Activated CD4-positive, alpha-beta T cell treated with anti-CD3 and anti-CD28 coated beads for 48 hours (primary cell): ENCODE data around the gene RTN1.

Experiments
- DNase-seq: peaks from one replicate; pipeline ENCODE4 v3.0.0-alpha.2; 2020

The RTN1 gene

GRCh38 chr14:59787045-59787674 is 83.4 kb downstream of the RTN1 start:
- no peak for DNase-seq

- DNase-seq, result no peak
Measured at GRCh38 chr14:59785629-59786028, 84.9 kb downstream of the RTN1 start.

- no peak for DNase-seq
Measured at GRCh38 chr14:59782760-59783159, 87.8 kb downstream of the RTN1 start.

- no peak for DNase-seq
Measured at GRCh38 chr14:59777006-59777579, 93.5 kb downstream of the RTN1 start.

- DNase-seq, result no peak
Measured at GRCh38 chr14:59776468-59776867, 94.1 kb downstream of the RTN1 start.

GRCh38 chr14:59772233-59772632 is 98.3 kb downstream of the RTN1 start:
- DNase-seq, result no peak

GRCh38 chr14:59771577-59771976 is 99.0 kb downstream of the RTN1 start:
- no peak for DNase-seq

- DNase-seq, result no peak
Measured at GRCh38 chr14:59769586-59769985, 101.0 kb downstream of the RTN1 start.

GRCh38 chr14:59768855-59769375 is 101.7 kb downstream of the RTN1 start:
- no peak for DNase-seq

- no peak for DNase-seq
Measured at GRCh38 chr14:59761851-59762250, 108.7 kb downstream of the RTN1 start.

- DNase-seq, result no peak
Measured at GRCh38 chr14:59755409-59756135, 115.0 kb downstream of the RTN1 start.

- no peak for DNase-seq
Measured at GRCh38 chr14:59754256-59754655, 116.3 kb downstream of the RTN1 start.

- no peak for DNase-seq
Measured at GRCh38 chr14:59753512-59753911, 117.1 kb downstream of the RTN1 start.

- no peak for DNase-seq
Measured at GRCh38 chr14:59751578-59751977, 119.0 kb downstream of the RTN1 start.

- no peak for DNase-seq
Measured at GRCh38 chr14:59739794-59740193, 130.8 kb downstream of the RTN1 start.

- no peak for DNase-seq
Measured at GRCh38 chr14:59728304-59728703, 142.3 kb downstream of the RTN1 start.

- no peak for DNase-seq
Measured at GRCh38 chr14:59727073-59727661, 143.4 kb downstream of the RTN1 start.

GRCh38 chr14:59711080-59711479 is 159.5 kb downstream of the RTN1 start:
- DNase-seq, result no peak

- DNase-seq, result no peak
Measured at GRCh38 chr14:59707778-59708561, 162.6 kb downstream of the RTN1 start.

- no peak for DNase-seq
Measured at GRCh38 chr14:59705866-59706265, 164.7 kb downstream of the RTN1 start.

- no peak for DNase-seq
Measured at GRCh38 chr14:59705245-59705644, 165.3 kb downstream of the RTN1 start.

- no peak for DNase-seq
Measured at GRCh38 chr14:59704054-59704645, 166.4 kb downstream of the RTN1 start.

- DNase-seq, result no peak
Measured at GRCh38 chr14:59699442-59699841, 171.1 kb downstream of the RTN1 start.
